ENCODE results near the gene LHPP.
A peak's percentile ranks its signal among the peaks of the same experiment; 100 is the strongest.

The LHPP gene

GRCh38 chr10:124591123-124591495, 129.5 kb downstream of the LHPP start:
- ChIA-PET CTCF (interaction anchor here (0.6 kb wide), 1 partner anchor 62 kb away, joined by 3 read pairs; no protein-coding TSS in a partner anchor), POLR2A (no interaction called here)
- no peaks in the 10 kb centered on the region for H3K4me1 ChIP-seq (ENCODE audit: control insufficient read depth, insufficient read depth, low read length)
- TF ChIP-seq ZNF692 (tag by site-specific recombination; IDR thresholded peaks at IDR 0.05) (no peak), ZNF510 (tag by site-specific recombination; IDR thresholded peaks at IDR 0.05; ENCODE audit: insufficient replicate concordance) (no peak), ZBTB48 (tag by site-specific recombination; IDR thresholded peaks at IDR 0.05) (no peak)
- no peak overlapping the region for H3K4me3 ChIP-seq (ENCODE audit: low read depth, low read length)
- no peaks in the 10 kb centered on the region for H3K36me3 ChIP-seq (ENCODE audit: control insufficient read depth in 2 of 2, insufficient read depth in 1 of 2, low read length in 2 of 2)
- no peak overlapping the region for H3K27ac ChIP-seq (ENCODE audit: extremely low read depth, low read depth, low read length)
- H3K9me3 ChIP-seq (ENCODE audit: control insufficient read depth, insufficient read depth, low read depth, low read length) = no peaks in the 10 kb centered on the region

- TF ChIP-seq ZSCAN30 (tag by site-specific recombination; IDR thresholded peaks at IDR 0.05) (no peak), ZNF391 (tag by site-specific recombination; IDR thresholded peaks at IDR 0.05; ENCODE audit: borderline replicate concordance, low read depth) (no peak), RBAK (tag by site-specific recombination; IDR thresholded peaks at IDR 0.05) (no peak)
- Histone ChIP-seq H3K4me1 (ENCODE audit: control insufficient read depth, insufficient read depth, low read length) (no peaks in the 10 kb centered on the region), H3K9me3 (ENCODE audit: control insufficient read depth, insufficient read depth, low read depth, low read length) (no peaks in the 10 kb centered on the region), H3K4me3 (ENCODE audit: low read depth, low read length) (no peak overlapping the region), H3K36me3 (ENCODE audit: control insufficient read depth in 2 of 2, insufficient read depth in 1 of 2, low read length in 2 of 2) (no peaks in the 10 kb centered on the region), H3K27ac (ENCODE audit: extremely low read depth, low read depth, low read length) (no peak overlapping the region)
- ChIA-PET POLR2A (no interaction called here), CTCF (no interaction called here)
These were observed 130.5 kb downstream of the LHPP start for GRCh38 chr10:124592101-124592500.

GRCh38 chr10:124592736-124593430, 131.3 kb downstream of the LHPP start:
- no peaks in the 10 kb centered on the region for H3K36me3 ChIP-seq (ENCODE audit: control insufficient read depth in 2 of 2, insufficient read depth in 1 of 2, low read length in 2 of 2)
- H3K4me1 ChIP-seq (ENCODE audit: control insufficient read depth, insufficient read depth, low read length) = no peaks in the 10 kb centered on the region
- no peak overlapping the region for H3K4me3 ChIP-seq (ENCODE audit: low read depth, low read length)
- no peaks in the 10 kb centered on the region for H3K9me3 ChIP-seq (ENCODE audit: control insufficient read depth, insufficient read depth, low read depth, low read length)
- peak; percentile 68 for TF ChIP-seq ZIC2 (tag by site-specific recombination; IDR thresholded peaks at IDR 0.05)
- no peak for TF ChIP-seq ZNF184 (tag by site-specific recombination; IDR thresholded peaks at IDR 0.05)
- H3K27ac ChIP-seq (ENCODE audit: extremely low read depth, low read depth, low read length) = no peak overlapping the region
- POLR2A ChIA-PET = no interaction called here
- CTCF ChIA-PET = interaction anchor here (0.7 kb wide), 1 partner anchor 143 kb away, joined by 3 read pairs; no protein-coding TSS in a partner anchor

GRCh38 chr10:124593431-124593985, 131.9 kb downstream of the LHPP start:
- CTCF ChIA-PET = interaction anchor here (0.7 kb wide), 1 partner anchor 143 kb away, joined by 3 read pairs; no protein-coding TSS in a partner anchor
- POLR2A ChIA-PET = no interaction called here
- no peaks in the 10 kb centered on the region for H3K4me1 ChIP-seq (ENCODE audit: control insufficient read depth, insufficient read depth, low read length)

More at GRCh38 chr10:124593431-124593985, 131.9 kb downstream of the LHPP start:
- TF ChIP-seq, protein P1, sequence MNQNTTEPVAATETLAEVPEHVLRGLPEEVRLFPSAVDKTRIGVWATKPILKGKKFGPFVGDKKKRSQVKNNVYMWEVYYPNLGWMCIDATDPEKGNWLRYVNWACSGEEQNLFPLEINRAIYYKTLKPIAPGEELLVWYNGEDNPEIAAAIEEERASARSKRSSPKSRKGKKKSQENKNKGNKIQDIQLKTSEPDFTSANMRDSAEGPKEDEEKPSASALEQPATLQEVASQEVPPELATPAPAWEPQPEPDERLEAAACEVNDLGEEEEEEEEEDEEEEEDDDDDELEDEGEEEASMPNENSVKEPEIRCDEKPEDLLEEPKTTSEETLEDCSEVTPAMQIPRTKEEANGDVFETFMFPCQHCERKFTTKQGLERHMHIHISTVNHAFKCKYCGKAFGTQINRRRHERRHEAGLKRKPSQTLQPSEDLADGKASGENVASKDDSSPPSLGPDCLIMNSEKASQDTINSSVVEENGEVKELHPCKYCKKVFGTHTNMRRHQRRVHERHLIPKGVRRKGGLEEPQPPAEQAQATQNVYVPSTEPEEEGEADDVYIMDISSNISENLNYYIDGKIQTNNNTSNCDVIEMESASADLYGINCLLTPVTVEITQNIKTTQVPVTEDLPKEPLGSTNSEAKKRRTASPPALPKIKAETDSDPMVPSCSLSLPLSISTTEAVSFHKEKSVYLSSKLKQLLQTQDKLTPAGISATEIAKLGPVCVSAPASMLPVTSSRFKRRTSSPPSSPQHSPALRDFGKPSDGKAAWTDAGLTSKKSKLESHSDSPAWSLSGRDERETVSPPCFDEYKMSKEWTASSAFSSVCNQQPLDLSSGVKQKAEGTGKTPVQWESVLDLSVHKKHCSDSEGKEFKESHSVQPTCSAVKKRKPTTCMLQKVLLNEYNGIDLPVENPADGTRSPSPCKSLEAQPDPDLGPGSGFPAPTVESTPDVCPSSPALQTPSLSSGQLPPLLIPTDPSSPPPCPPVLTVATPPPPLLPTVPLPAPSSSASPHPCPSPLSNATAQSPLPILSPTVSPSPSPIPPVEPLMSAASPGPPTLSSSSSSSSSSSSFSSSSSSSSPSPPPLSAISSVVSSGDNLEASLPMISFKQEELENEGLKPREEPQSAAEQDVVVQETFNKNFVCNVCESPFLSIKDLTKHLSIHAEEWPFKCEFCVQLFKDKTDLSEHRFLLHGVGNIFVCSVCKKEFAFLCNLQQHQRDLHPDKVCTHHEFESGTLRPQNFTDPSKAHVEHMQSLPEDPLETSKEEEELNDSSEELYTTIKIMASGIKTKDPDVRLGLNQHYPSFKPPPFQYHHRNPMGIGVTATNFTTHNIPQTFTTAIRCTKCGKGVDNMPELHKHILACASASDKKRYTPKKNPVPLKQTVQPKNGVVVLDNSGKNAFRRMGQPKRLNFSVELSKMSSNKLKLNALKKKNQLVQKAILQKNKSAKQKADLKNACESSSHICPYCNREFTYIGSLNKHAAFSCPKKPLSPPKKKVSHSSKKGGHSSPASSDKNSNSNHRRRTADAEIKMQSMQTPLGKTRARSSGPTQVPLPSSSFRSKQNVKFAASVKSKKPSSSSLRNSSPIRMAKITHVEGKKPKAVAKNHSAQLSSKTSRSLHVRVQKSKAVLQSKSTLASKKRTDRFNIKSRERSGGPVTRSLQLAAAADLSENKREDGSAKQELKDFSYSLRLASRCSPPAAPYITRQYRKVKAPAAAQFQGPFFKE (tag by site-specific recombination; IDR thresholded peaks at IDR 0.05; ENCODE audit: borderline replicate concordance) = no peak
- TF ChIP-seq ZNF239 (tag by site-specific recombination; IDR thresholded peaks at IDR 0.05) (0 out of 2 replicates have a peak, but pooled peaks have one; percentile 17), FEZF1 (tag by site-specific recombination; IDR thresholded peaks at IDR 0.05) (no peak), ZNF776 (tag by site-specific recombination; IDR thresholded peaks at IDR 0.05; ENCODE audit: borderline replicate concordance) (no peak), ZNF561 (tag by site-specific recombination; IDR thresholded peaks at IDR 0.05; ENCODE audit: borderline replicate concordance) (no peak)
- no peak overlapping the region for H3K27ac ChIP-seq (ENCODE audit: extremely low read depth, low read depth, low read length)
- no peaks in the 10 kb centered on the region for H3K9me3 ChIP-seq (ENCODE audit: control insufficient read depth, insufficient read depth, low read depth, low read length)
- H3K36me3 ChIP-seq (ENCODE audit: control insufficient read depth in 2 of 2, insufficient read depth in 1 of 2, low read length in 2 of 2) = no peaks in the 10 kb centered on the region
- H3K4me3 ChIP-seq (ENCODE audit: low read depth, low read length) = no peak overlapping the region
